CD4-positive, alpha-beta T cell (primary cell): Measurements from ENCODE around the gene AGBL1. TPM values are rescaled to one million over a fixed set of nuclear protein-coding genes. Genes with fewer than 3 reads are reported as not detected.

Experiments
- ATAC-seq: fragments of 200-7000 bp; cut with Tn5 transposase; one replicate; pipeline ENCODE4 v1.10.0; 2022; ENCODE audit warnings: mild to moderate bottlenecking; ENCODE audit not compliant: poor library complexity
- CTCF ChIA-PET: fragments of 350-600 bp; sonication (Branson Sonifier 250); formaldehyde crosslinking; loops from one replicate; lab custom pipeline; 2021; ENCODE audit warnings: antibody characterized with exemption, inconsistent platforms; lab: Charles Lee
- POLR2A ChIA-PET: fragments of 350-600 bp; sonication (Branson Sonifier 250); formaldehyde crosslinking; loops from one replicate; lab custom pipeline; 2021; ENCODE audit warnings: antibody characterized with exemption, inconsistent platforms; lab: Charles Lee
- DNase-seq, 14 experiments: peaks; one replicate each; pipeline ENCODE4 v3.0.0-alpha.2; 2013 to 2020; ENCODE audit warnings: mixed read lengths in 2 of 14
- H3K27ac ChIP-seq, 2 donors: one replicate each; pipeline versions ENCODE4 v1.5.1 to v1.7.0; 2013; ENCODE audit warnings: low read length in 2 of 2, low read depth in 1 of 2, mild to moderate bottlenecking in 1 of 2
- H3K27me3 ChIP-seq, 2 experiments: 1 replicate in 1 of 2; 2 replicates in 1 of 2; pipeline versions ENCODE4 v1.6.1 to v1.7.0; 2013; ENCODE audit warnings: low read length in 2 of 2, control low read depth in 1 of 2, mild to moderate bottlenecking in 1 of 2, moderate library complexity in 1 of 2; ENCODE audit not compliant: insufficient read depth in 2 of 2, control insufficient read depth in 1 of 2
- H3K36me3 ChIP-seq: one replicate; pipeline ENCODE4 v1.6.1; 2013; ENCODE audit warnings: low read length, control low read depth; ENCODE audit not compliant: insufficient read depth
- H3K4me1 ChIP-seq: one replicate; pipeline ENCODE4 v1.6.1; 2013; ENCODE audit warnings: low read length, control low read depth; ENCODE audit not compliant: insufficient read depth
- H3K4me3 ChIP-seq: one replicate; pipeline ENCODE4 v1.5.1; 2013; ENCODE audit warnings: mild to moderate bottlenecking, low read length, moderate library complexity
- H3K9me3 ChIP-seq, 2 experiments: 1 replicate in 1 of 2; 2 replicates in 1 of 2; pipeline versions ENCODE4 v1.6.1 to v1.7.0; 2013; ENCODE audit warnings: low read length in 2 of 2, mild to moderate bottlenecking in 2 of 2, control low read depth in 1 of 2, moderate library complexity in 1 of 2; ENCODE audit not compliant: control insufficient read depth in 1 of 2, insufficient read depth in 1 of 2
- H3K27ac Mint-ChIP-seq: one replicate; pipeline ENCODE4 v1.8.0; 2020; ENCODE audit warnings: mixed read lengths
- H3K27me3 Mint-ChIP-seq: one replicate; pipeline ENCODE4 v1.8.0; 2021; ENCODE audit warnings: mixed read lengths
- H3K36me3 Mint-ChIP-seq: one replicate; pipeline ENCODE4 v1.8.0; 2021; ENCODE audit warnings: low read depth, mixed read lengths
- H3K4me1 Mint-ChIP-seq: one replicate; pipeline ENCODE4 v1.8.0; 2021; ENCODE audit warnings: low read depth, mixed read lengths
- H3K4me3 Mint-ChIP-seq: one replicate; pipeline ENCODE4 v1.8.0; 2020; ENCODE audit warnings: mild to moderate bottlenecking, mixed read lengths
- H3K9me3 Mint-ChIP-seq: one replicate; pipeline ENCODE4 v1.8.0; 2020; ENCODE audit warnings: mixed read lengths
- intact Hi-C, 2 experiments: fragments of 100-400 bp; cut with DNase I in 1 of 2; cut with micrococcal nuclease in 1 of 2; formaldehyde crosslinking; loops; one replicate each; pipeline versions ENCODE4 v1.15.1 to v1.9.0; 2023 to 2025; cut with DNase I, micrococcal nuclease
- total RNA-seq, 174 experiments: library from RNA in 2 of 174; stranded (reverse) in 2 of 174; gene quantifications; one replicate each; pipeline ENCODE4 v1.2.3 and lab custom pipeline; 2021 to 2026
- TF ChIP-seq, protein P1 (sequence below): fragments of 200-600 bp; IDR thresholded peaks from one replicate; pipeline ENCODE4 v1.8.0; 2022; ENCODE audit warnings: antibody characterized with exemption, mild to moderate bottlenecking

AGBL1 gene
- total RNA-seq, 2 experiments from 2014 or later = not detected

- no peaks in the 10 kb centered on the region for H3K27me3 ChIP-seq
- no peaks in the 10 kb centered on the region for H3K4me1 ChIP-seq
- Mint-ChIP-seq H3K27me3 (no peaks in the 10 kb centered on the region), H3K9me3 (no peaks in the 10 kb centered on the region), H3K27ac (no peak overlapping the region), H3K4me1 (no peaks in the 10 kb centered on the region), H3K4me3 (no peak overlapping the region), H3K36me3 (no peaks in the 10 kb centered on the region)
- ATAC-seq = no peak
- H3K9me3 ChIP-seq = no peaks in the 10 kb centered on the region
- intact Hi-C loops = no loop called here
- DNase-seq = no peak
- TF ChIP-seq, protein P1, sequence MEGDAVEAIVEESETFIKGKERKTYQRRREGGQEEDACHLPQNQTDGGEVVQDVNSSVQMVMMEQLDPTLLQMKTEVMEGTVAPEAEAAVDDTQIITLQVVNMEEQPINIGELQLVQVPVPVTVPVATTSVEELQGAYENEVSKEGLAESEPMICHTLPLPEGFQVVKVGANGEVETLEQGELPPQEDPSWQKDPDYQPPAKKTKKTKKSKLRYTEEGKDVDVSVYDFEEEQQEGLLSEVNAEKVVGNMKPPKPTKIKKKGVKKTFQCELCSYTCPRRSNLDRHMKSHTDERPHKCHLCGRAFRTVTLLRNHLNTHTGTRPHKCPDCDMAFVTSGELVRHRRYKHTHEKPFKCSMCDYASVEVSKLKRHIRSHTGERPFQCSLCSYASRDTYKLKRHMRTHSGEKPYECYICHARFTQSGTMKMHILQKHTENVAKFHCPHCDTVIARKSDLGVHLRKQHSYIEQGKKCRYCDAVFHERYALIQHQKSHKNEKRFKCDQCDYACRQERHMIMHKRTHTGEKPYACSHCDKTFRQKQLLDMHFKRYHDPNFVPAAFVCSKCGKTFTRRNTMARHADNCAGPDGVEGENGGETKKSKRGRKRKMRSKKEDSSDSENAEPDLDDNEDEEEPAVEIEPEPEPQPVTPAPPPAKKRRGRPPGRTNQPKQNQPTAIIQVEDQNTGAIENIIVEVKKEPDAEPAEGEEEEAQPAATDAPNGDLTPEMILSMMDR = no peak
- H3K4me3 ChIP-seq = no peak overlapping the region
- H3K27ac ChIP-seq = no peak overlapping the region
- no peaks in the 10 kb centered on the region for H3K36me3 ChIP-seq
- POLR2A ChIA-PET = no interaction called here
- CTCF ChIA-PET = no interaction called here
Observed at GRCh38 chr15:86538141-86538540, 458.5 kb downstream of the AGBL1 start.

DNA sequence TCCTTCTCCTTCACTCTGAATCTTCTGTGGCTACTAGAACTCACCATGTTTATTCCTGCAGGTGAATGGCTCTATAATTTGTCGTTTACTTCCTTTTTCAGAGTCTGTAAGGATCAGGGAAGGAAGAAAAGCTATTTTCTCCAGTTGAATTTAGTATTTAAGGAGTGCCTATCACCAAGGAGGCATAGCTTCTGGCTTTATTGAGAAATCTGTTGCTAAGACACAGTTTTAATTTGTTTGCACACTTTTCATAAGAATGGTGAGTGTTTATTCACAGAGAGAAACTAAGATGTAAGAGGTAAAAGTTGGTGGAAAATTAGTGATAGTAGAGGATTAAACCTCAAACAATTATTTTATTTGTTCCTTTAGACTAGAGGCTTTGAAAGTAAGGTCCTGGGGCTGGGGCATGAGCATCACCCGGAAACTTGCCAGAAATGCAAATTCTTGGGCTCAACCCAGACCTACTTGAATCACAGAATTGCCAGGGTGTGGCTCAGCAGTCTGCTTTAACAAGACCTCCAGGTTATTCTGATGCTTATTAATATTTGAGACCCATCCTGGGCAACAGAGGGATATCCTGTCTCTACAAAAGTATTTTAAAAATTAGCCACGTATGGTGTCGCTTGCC lies 461.3 kb downstream of the AGBL1 start:
- H3K9me3 ChIP-seq = no peaks in the 10 kb centered on the region
- CTCF ChIA-PET = no interaction called here

DNA sequence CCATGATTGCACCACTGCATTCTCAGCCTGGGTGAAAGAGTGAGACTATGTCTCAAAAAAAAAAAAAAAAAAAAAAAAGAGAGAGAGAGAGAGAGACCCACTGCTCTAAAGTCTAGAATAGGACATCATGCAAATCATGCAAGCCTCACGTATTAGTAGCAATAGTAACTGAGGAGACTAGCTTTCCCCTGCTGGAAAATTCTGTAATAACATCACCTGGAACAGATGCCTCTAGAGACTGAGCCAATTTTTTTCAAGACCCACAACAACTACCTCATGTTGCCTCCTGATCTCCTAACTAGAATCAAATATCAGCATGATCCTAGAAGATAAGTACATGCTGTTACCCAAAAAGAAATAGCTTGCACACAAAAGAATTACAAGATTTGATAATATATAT lies 461.9 kb downstream of the AGBL1 start:
- Mint-ChIP-seq H3K4me1 (no peaks in the 10 kb centered on the region), H3K27ac (no peak overlapping the region), H3K27me3 (no peaks in the 10 kb centered on the region), H3K36me3 (no peaks in the 10 kb centered on the region), H3K4me3 (no peak overlapping the region), H3K9me3 (no peaks in the 10 kb centered on the region)
- ChIA-PET POLR2A (no interaction called here), CTCF (no interaction called here)
- Histone ChIP-seq H3K4me1 (no peaks in the 10 kb centered on the region), H3K4me3 (no peak overlapping the region), H3K9me3 (no peaks in the 10 kb centered on the region), H3K36me3 (no peaks in the 10 kb centered on the region), H3K27ac (no peak overlapping the region), H3K27me3 (no peaks in the 10 kb centered on the region)
- TF ChIP-seq, protein P1 = no peak
- ATAC-seq (no peak), DNase-seq (no peak)
- intact Hi-C loops = no loop called here

More for the DNA sequence above, 461.3 kb downstream of the AGBL1 start:
- DNase-seq = no peak
- intact Hi-C loops = no loop called here
- H3K4me3 Mint-ChIP-seq = no peak overlapping the region
- no peaks in the 10 kb centered on the region for H3K36me3 ChIP-seq
- no peak overlapping the region for H3K4me3 ChIP-seq
- H3K9me3 Mint-ChIP-seq = no peaks in the 10 kb centered on the region
- H3K27me3 ChIP-seq = no peaks in the 10 kb centered on the region
- no peak overlapping the region for H3K27ac ChIP-seq
- H3K27ac Mint-ChIP-seq = no peak overlapping the region
- H3K27me3 Mint-ChIP-seq = no peaks in the 10 kb centered on the region
- H3K4me1 ChIP-seq = no peaks in the 10 kb centered on the region
- ATAC-seq = no peak
- POLR2A ChIA-PET = no interaction called here
- TF ChIP-seq, protein P1 = no peak
- no peaks in the 10 kb centered on the region for H3K36me3 Mint-ChIP-seq
- no peaks in the 10 kb centered on the region for H3K4me1 Mint-ChIP-seq
